Measurements from ENCODE around the gene AK1.

DNA sequence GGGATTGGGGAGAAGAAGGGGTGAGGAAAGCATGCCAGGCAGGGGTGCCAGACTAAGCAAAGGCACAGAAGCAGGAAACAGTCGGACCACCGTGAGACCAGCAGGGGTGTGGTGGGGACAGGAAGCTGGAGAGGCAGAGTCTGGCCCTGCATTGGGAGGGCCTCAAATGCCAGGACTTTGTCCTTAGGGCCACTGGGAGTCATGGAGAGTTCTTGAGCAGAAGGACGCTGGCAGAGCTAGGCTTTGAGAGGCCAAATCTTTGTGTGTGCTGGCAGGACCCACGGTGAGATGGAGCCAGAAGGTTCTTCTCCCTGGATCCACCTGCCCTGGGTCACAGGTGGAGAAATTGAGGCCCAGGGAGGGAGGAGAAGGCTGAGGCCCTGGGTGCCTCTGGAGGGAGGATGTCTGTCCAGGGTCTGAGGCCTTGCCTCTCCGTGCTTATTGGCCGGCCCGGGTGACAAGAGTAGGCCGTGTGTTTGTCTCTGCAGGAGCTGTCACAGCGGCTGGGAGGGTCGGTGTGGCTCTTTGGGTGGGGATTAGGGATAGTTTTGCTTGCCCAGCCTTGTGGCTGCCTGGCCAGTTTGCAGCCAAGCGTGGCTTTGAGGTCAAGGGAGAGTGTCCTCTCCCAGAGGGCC is 21.3 kb downstream of the AK1 start:
- no peak for TF ChIP-seq CTCF (IDR thresholded peaks at IDR 0.05; ENCODE audit: control extremely low read depth in 1 of 3, insufficient read depth in 1 of 3, low read depth in 1 of 3, low read length in 3 of 3)
- TF ChIP-seq CHD1 (IDR thresholded peaks at IDR 0.05; ENCODE audit: low read depth, low read length), result no peak
- no peak for TF ChIP-seq EP300 (IDR thresholded peaks at IDR 0.05; ENCODE audit: borderline replicate concordance in 1 of 2, low read depth in 2 of 2, low read length in 2 of 2)
- TF ChIP-seq SIN3A (conservative IDR thresholded peaks at IDR 0.05 in 1 of 2, IDR thresholded peaks at IDR 0.05 in 1 of 2; ENCODE audit: low read depth in 1 of 2, low read length in 2 of 2), result no peak
- no peak for TF ChIP-seq EZH2 (IDR thresholded peaks at IDR 0.05; ENCODE audit: low read depth, low read length, severe bottlenecking)
- no peak for TF ChIP-seq HDAC2 (IDR thresholded peaks at IDR 0.05; ENCODE audit: borderline replicate concordance in 1 of 2, low read depth in 2 of 2, low read length in 2 of 2)
- no peak for TF ChIP-seq RXRA (IDR thresholded peaks at IDR 0.05; ENCODE audit: insufficient read depth, low read depth, low read length)
- no peak for TF ChIP-seq TAF1 (IDR thresholded peaks at IDR 0.05; ENCODE audit: low read depth, low read length)
- TF ChIP-seq, protein P1, sequence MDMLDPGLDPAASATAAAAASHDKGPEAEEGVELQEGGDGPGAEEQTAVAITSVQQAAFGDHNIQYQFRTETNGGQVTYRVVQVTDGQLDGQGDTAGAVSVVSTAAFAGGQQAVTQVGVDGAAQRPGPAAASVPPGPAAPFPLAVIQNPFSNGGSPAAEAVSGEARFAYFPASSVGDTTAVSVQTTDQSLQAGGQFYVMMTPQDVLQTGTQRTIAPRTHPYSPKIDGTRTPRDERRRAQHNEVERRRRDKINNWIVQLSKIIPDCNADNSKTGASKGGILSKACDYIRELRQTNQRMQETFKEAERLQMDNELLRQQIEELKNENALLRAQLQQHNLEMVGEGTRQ (IDR thresholded peaks at IDR 0.05; ENCODE audit: low read length), result no peak
- TF ChIP-seq ATF2 (IDR thresholded peaks at IDR 0.05; ENCODE audit: low read length), result no peak
- no peak for TF ChIP-seq MAFK (IDR thresholded peaks at IDR 0.05; ENCODE audit: low read depth, low read length)
- no peak for TF ChIP-seq SP4 (IDR thresholded peaks at IDR 0.05; ENCODE audit: low read length)
- no peak for TF ChIP-seq JUND (IDR thresholded peaks at IDR 0.05; ENCODE audit: low read length)

All from H1 (cell line).